ENCODE results near the gene SELENOO. TPM values are rescaled to one million over a fixed set of nuclear protein-coding genes. Genes with fewer than 3 reads are reported as not detected.

Gene SELENOO
- total RNA-seq, 1 experiment from 2014 or later, result 32.8 TPM

DNA sequence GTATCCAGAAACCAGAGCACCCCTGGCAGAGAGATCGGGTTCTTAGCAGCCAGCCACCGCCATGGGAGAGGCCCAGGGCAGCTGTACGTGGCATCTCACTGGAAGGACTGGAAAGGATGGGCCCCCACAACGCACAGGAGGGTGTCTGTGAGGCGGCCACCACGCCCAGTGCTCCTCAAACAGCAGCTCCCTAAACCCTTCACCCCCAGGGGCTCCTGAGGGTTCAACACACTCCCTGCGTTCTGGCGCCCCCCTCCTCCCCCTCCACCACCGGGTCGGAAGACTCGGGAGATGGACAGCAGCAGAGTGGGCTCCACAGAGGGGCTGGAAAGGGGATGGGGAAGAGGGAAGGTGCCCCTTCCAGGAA, 59.6 kb downstream of the SELENOO start:
- ATAC-seq, result peak; percentile 19
- BruUV-seq (replicated peaks), result no TSS peak

DNA sequence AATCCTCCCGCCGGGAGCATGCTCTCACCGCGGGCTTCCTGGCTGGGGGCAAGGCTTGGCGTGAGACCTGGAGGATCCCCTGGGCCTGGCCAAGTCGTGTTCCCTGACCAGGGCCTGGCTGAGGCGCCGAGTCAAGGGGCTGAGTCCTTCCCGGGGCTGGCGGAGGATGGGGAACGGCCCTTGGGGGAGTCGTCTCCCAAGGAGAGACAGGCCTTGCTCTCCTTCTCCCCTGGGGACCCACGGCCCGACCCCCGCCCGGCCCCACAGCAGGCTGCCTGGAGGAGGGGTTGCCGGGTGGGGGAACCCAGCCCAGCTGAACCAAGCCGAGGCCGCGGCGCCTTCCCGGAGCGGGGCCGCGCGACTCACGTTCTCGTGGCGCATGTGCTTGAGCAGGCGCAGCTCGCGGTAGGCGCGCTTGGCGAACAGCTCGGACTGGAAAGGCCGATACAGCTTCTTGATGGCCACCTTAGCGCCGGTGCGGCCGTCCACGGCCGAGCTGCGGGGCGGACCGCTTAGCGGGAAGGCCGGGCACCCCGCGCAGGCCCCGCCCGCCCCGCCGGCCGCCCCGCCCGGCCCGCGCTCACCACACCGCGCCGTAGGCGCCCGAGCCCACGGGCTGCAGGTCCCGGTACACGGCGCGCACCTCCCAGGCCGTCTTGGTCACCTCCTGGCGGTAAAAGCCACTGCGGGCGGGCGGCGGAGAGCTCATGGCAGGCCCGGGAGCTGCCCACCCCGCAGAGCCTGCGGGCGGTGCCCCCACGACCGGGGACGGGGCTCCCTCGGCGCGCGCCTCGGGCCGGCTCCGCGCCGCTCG, 60.2 kb downstream of the SELENOO start:
- ChIA-PET CTCF (no interaction called here), POLR2A (ENCODE audit: unreplicated experiment) (no interaction called here)
- BruUV-seq (replicated peaks), result no TSS peak
- H3K27ac ChIP-seq (ENCODE audit: low read length), result no peak overlapping the region
- H3K4me1 ChIP-seq (ENCODE audit: insufficient read depth, low read length), result peaks cover 10% of the 10 kb centered on the region
- peaks cover 10% of the 10 kb centered on the region for H3K79me2 ChIP-seq (ENCODE audit: low read length)
- H3K4me2 ChIP-seq (ENCODE audit: low read length), result peak overlapping the region; percentile 90
- H2AFZ ChIP-seq (ENCODE audit: low read length), result peak overlapping the region; percentile 71
- H3F3A ChIP-seq (ENCODE audit: low read length, unreplicated experiment), result no peaks in the 10 kb centered on the region
- DNase-seq (peak; percentile 50), ATAC-seq (peak; percentile 67)
- no peaks in the 10 kb centered on the region for H3K27me3 ChIP-seq (ENCODE audit: low read length)
- H3K4me3 ChIP-seq (ENCODE audit: low read length), result peak overlapping the region; percentile 79
- no peaks in the 10 kb centered on the region for H3K9me2 ChIP-seq (replicated peaks; ENCODE audit: low read length)
- H3K9me3 ChIP-seq (ENCODE audit: low read length), result no peaks in the 10 kb centered on the region
- no peaks in the 10 kb centered on the region for H3K36me3 ChIP-seq (ENCODE audit: low read depth, low read length)
- intact Hi-C loops (cut with micrococcal nuclease), result no loop called here
- no peaks in the 10 kb centered on the region for H4K20me1 ChIP-seq (ENCODE audit: low read length)
- TF ChIP-seq EZH2 (IDR thresholded peaks at IDR 0.05; ENCODE audit: low read length, unreplicated experiment), result no peak
- no peak for TF ChIP-seq EZH2phosphoT487 (IDR thresholded peaks at IDR 0.05; ENCODE audit: borderline replicate concordance, low read length)
- TF ChIP-seq, protein P1, sequence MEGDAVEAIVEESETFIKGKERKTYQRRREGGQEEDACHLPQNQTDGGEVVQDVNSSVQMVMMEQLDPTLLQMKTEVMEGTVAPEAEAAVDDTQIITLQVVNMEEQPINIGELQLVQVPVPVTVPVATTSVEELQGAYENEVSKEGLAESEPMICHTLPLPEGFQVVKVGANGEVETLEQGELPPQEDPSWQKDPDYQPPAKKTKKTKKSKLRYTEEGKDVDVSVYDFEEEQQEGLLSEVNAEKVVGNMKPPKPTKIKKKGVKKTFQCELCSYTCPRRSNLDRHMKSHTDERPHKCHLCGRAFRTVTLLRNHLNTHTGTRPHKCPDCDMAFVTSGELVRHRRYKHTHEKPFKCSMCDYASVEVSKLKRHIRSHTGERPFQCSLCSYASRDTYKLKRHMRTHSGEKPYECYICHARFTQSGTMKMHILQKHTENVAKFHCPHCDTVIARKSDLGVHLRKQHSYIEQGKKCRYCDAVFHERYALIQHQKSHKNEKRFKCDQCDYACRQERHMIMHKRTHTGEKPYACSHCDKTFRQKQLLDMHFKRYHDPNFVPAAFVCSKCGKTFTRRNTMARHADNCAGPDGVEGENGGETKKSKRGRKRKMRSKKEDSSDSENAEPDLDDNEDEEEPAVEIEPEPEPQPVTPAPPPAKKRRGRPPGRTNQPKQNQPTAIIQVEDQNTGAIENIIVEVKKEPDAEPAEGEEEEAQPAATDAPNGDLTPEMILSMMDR (conservative IDR thresholded peaks at IDR 0.05; ENCODE audit: low read depth, low read length), result no peak
- H3K9ac ChIP-seq (ENCODE audit: low read length), result peak overlapping the region; percentile 71

More for the DNA sequence above, 59.6 kb downstream of the SELENOO start:
- H3K4me1 ChIP-seq (ENCODE audit: insufficient read depth, low read length), result peaks cover 10% of the 10 kb centered on the region
- no peak for TF ChIP-seq EZH2phosphoT487 (IDR thresholded peaks at IDR 0.05; ENCODE audit: borderline replicate concordance, low read length)
- TF ChIP-seq, protein P1 (conservative IDR thresholded peaks at IDR 0.05; ENCODE audit: low read depth, low read length), result no peak
- no peak for TF ChIP-seq EZH2 (IDR thresholded peaks at IDR 0.05; ENCODE audit: low read length, unreplicated experiment)
- peak overlapping the region; percentile 90 for H3K4me2 ChIP-seq (ENCODE audit: low read length)
- POLR2A ChIA-PET (ENCODE audit: unreplicated experiment), result no interaction called here
- no peaks in the 10 kb centered on the region for H4K20me1 ChIP-seq (ENCODE audit: low read length)
- peak overlapping the region; percentile 71 for H2AFZ ChIP-seq (ENCODE audit: low read length)
- CTCF ChIA-PET, result no interaction called here
- H3K9me3 ChIP-seq (ENCODE audit: low read length), result no peaks in the 10 kb centered on the region
- no peaks in the 10 kb centered on the region for H3K9me2 ChIP-seq (replicated peaks; ENCODE audit: low read length)
- no peak overlapping the region for H3K27ac ChIP-seq (ENCODE audit: low read length)
- peak overlapping the region; percentile 79 for H3K4me3 ChIP-seq (ENCODE audit: low read length)
- peaks cover 10% of the 10 kb centered on the region for H3K79me2 ChIP-seq (ENCODE audit: low read length)
- peak overlapping the region; percentile 71 for H3K9ac ChIP-seq (ENCODE audit: low read length)
- no peak for DNase-seq
- intact Hi-C loops (cut with micrococcal nuclease), result no loop called here
- H3F3A ChIP-seq (ENCODE audit: low read length, unreplicated experiment), result no peaks in the 10 kb centered on the region
- no peaks in the 10 kb centered on the region for H3K36me3 ChIP-seq (ENCODE audit: low read depth, low read length)
- no peaks in the 10 kb centered on the region for H3K27me3 ChIP-seq (ENCODE audit: low read length)

Measured in PC-3 (cell line).